Loucy (cell line): ENCODE results near the gene MAP6.

Experiments used
- H2AFZ ChIP-seq: fragments of 200-600 bp; sonication (generic); 2 replicates; pipeline ENCODE4 v1.6.0; 2016; ENCODE audit warnings: antibody characterized with exemption, mild to moderate bottlenecking, low read length, moderate library complexity
- H3F3A ChIP-seq: fragments of 200-600 bp; 2 replicates; pipeline ENCODE4 v1.6.0; 2016; ENCODE audit warnings: antibody characterized with exemption, low read depth, mild to moderate bottlenecking
- H3K27me3 ChIP-seq: fragments of 200-600 bp; sonication (generic); 2 replicates; pipeline ENCODE4 v1.6.1; 2014; ENCODE audit warnings: low read length, mild to moderate bottlenecking; ENCODE audit not compliant: insufficient read depth, poor library complexity, severe bottlenecking
- H3K36me3 ChIP-seq: fragments of 200-600 bp; sonication (generic); 2 replicates; pipeline ENCODE4 v1.6.1; 2016; ENCODE audit warnings: low read length; ENCODE audit not compliant: insufficient read depth
- H3K4me1 ChIP-seq: fragments of 200-600 bp; sonication (generic); 2 replicates; pipeline ENCODE4 v1.5.1; 2014; ENCODE audit warnings: low read length, mild to moderate bottlenecking; ENCODE audit not compliant: insufficient read depth, poor library complexity, severe bottlenecking
- H3K4me2 ChIP-seq: fragments of 200-600 bp; sonication (generic); 2 replicates; pipeline ENCODE4 v1.6.0; 2014; ENCODE audit warnings: antibody characterized with exemption, low read length, low read depth, mild to moderate bottlenecking; ENCODE audit not compliant: poor library complexity, severe bottlenecking
- H3K4me3 ChIP-seq: fragments of 200-600 bp; sonication (generic); 2 replicates; pipeline ENCODE4 v1.5.1; 2014; ENCODE audit warnings: low read length, mild to moderate bottlenecking, mixed read lengths; ENCODE audit not compliant: poor library complexity, severe bottlenecking
- H3K79me2 ChIP-seq: fragments of 200-600 bp; sonication (generic); 2 replicates; pipeline ENCODE4 v1.6.1; 2014; ENCODE audit warnings: low read length; ENCODE audit not compliant: insufficient read depth
- H3K9ac ChIP-seq: fragments of 200-600 bp; sonication (generic); 2 replicates; pipeline ENCODE4 v1.6.0; 2014; ENCODE audit warnings: mild to moderate bottlenecking, low read depth, low read length, moderate library complexity; ENCODE audit not compliant: poor library complexity, severe bottlenecking
- H3K9me2 ChIP-seq: fragments of 200-600 bp; sonication (generic); replicated peaks from 2 replicates; pipeline ENCODE4 v1.6.1; 2016; ENCODE audit warnings: low read depth, low read length, mixed read lengths
- H3K9me3 ChIP-seq: fragments of 200-600 bp; sonication (generic); 2 replicates; pipeline ENCODE4 v1.6.1; 2014; ENCODE audit warnings: mild to moderate bottlenecking, antibody characterized with exemption, low read length, low read depth; ENCODE audit not compliant: insufficient read depth
- H4K20me1 ChIP-seq: fragments of 200-600 bp; sonication (generic); 2 replicates; pipeline ENCODE4 v1.6.0; 2014; ENCODE audit warnings: antibody characterized with exemption, low read length, mild to moderate bottlenecking; ENCODE audit not compliant: insufficient read depth, poor library complexity, severe bottlenecking
- CTCF ChIP-seq: fragments of 200-600 bp; sonication (generic); conservative IDR thresholded peaks from 2 replicates; pipeline ENCODE4 v1.5.1; 2014; ENCODE audit warnings: mild to moderate bottlenecking, antibody characterized with exemption, low read length
- EZH2phosphoT487 ChIP-seq: fragments of 200-600 bp; IDR thresholded peaks from 2 replicates; pipeline ENCODE4 v1.6.1; 2018; ENCODE audit warnings: antibody characterized with exemption, mild to moderate bottlenecking, moderate library complexity, borderline replicate concordance

MAP6 gene

GRCh38 chr11:75598264-75598663 is 70.6 kb downstream of the MAP6 start:
- H3K36me3 ChIP-seq, result no peaks in the 10 kb centered on the region
- H3K9ac ChIP-seq, result no peak overlapping the region
- no peaks in the 10 kb centered on the region for H3K79me2 ChIP-seq
- H4K20me1 ChIP-seq, result no peaks in the 10 kb centered on the region
- H2AFZ ChIP-seq, result no peak overlapping the region
- TF ChIP-seq CTCF (no peak), EZH2phosphoT487 (no peak)
- H3F3A ChIP-seq, result no peaks in the 10 kb centered on the region
- no peaks in the 10 kb centered on the region for H3K27me3 ChIP-seq
- H3K4me2 ChIP-seq, result no peak overlapping the region
- no peak overlapping the region for H3K4me3 ChIP-seq
- H3K9me2 ChIP-seq, result no peaks in the 10 kb centered on the region
- peaks cover 6% of the 10 kb centered on the region for H3K4me1 ChIP-seq
- H3K9me3 ChIP-seq, result no peaks in the 10 kb centered on the region

GRCh38 chr11:75597636-75598035 is 71.2 kb downstream of the MAP6 start:
- Histone ChIP-seq H4K20me1 (no peaks in the 10 kb centered on the region), H3K4me3 (no peak overlapping the region), H3K36me3 (no peaks in the 10 kb centered on the region), H3F3A (no peaks in the 10 kb centered on the region), H3K79me2 (no peaks in the 10 kb centered on the region), H2AFZ (no peak overlapping the region), H3K9ac (no peak overlapping the region), H3K27me3 (no peaks in the 10 kb centered on the region), H3K9me2 (no peaks in the 10 kb centered on the region), H3K4me2 (no peak overlapping the region), H3K9me3 (no peaks in the 10 kb centered on the region), H3K4me1 (peaks cover under 1% of the 10 kb centered on the region)
- TF ChIP-seq CTCF (peak; percentile 72), EZH2phosphoT487 (no peak)

- no peak overlapping the region for H3K9ac ChIP-seq
- no peak overlapping the region for H3K4me2 ChIP-seq
- no peaks in the 10 kb centered on the region for H3K36me3 ChIP-seq
- no peaks in the 10 kb centered on the region for H4K20me1 ChIP-seq
- no peaks in the 10 kb centered on the region for H3K9me2 ChIP-seq
- no peaks in the 10 kb centered on the region for H3K4me1 ChIP-seq
- no peaks in the 10 kb centered on the region for H3K9me3 ChIP-seq
- no peak overlapping the region for H2AFZ ChIP-seq
- no peaks in the 10 kb centered on the region for H3K27me3 ChIP-seq
- H3K4me3 ChIP-seq, result no peak overlapping the region
- no peaks in the 10 kb centered on the region for H3K79me2 ChIP-seq
- no peak for TF ChIP-seq CTCF
- no peak for TF ChIP-seq EZH2phosphoT487
- H3F3A ChIP-seq, result no peaks in the 10 kb centered on the region
These were observed 71.9 kb downstream of the MAP6 start for GRCh38 chr11:75596914-75597313.
